ENCODE data around the gene MYO7B.

The MYO7B gene

GRCh38 chr2:127669056-127669455 is 133.6 kb downstream of the MYO7B start:
- no peak for DNase-seq

GRCh38 chr2:127670055-127670956 is 134.8 kb downstream of the MYO7B start:
- DNase-seq = no peak

GRCh38 chr2:127670957-127671290 is 135.4 kb downstream of the MYO7B start:
- DNase-seq = no peak

GRCh38 chr2:127671557-127672302 is 136.2 kb downstream of the MYO7B start:
- no peak for DNase-seq

GRCh38 chr2:127672341-127673224 is 137.1 kb downstream of the MYO7B start:
- DNase-seq = no peak

GRCh38 chr2:127673291-127674069 is 138.0 kb downstream of the MYO7B start:
- DNase-seq = no peak

GRCh38 chr2:127674241-127675209 is 139.0 kb downstream of the MYO7B start:
- DNase-seq = peak; percentile 12

- DNase-seq = no peak
Measured at GRCh38 chr2:127675331-127676261, 140.1 kb downstream of the MYO7B start, which contains the start of gene LIMS2. TSS of gene LIMS2 (minus strand) at chr2:127675530. CDS start at chr2:127675024, 506 bp downstream.

- no peak for DNase-seq
Measured at GRCh38 chr2:127676906-127677305, 141.4 kb downstream of the MYO7B start.

- no peak for DNase-seq
Measured at GRCh38 chr2:127678531-127678930, 143.0 kb downstream of the MYO7B start.

- DNase-seq = no peak
Measured at GRCh38 chr2:127678991-127679390, 143.5 kb downstream of the MYO7B start.

GRCh38 chr2:127679680-127680361 is 144.3 kb downstream of the MYO7B start:
- DNase-seq = no peak

GRCh38 chr2:127680706-127681287 is 145.3 kb downstream of the MYO7B start:
- no peak for DNase-seq

- no peak for DNase-seq
Measured at GRCh38 chr2:127681288-127681804, 145.9 kb downstream of the MYO7B start.

GRCh38 chr2:127681976-127682857 is 146.7 kb downstream of the MYO7B start:
- no peak for DNase-seq

- DNase-seq = no peak
Measured at GRCh38 chr2:127683056-127683455, 147.6 kb downstream of the MYO7B start.

- no peak for DNase-seq
Measured at GRCh38 chr2:127683757-127684156, 148.3 kb downstream of the MYO7B start.

All from activated CD4-positive, alpha-beta T cell treated with anti-CD3 and anti-CD28 coated beads, Interleukin-2, Interleukin-6, amounts not matched to agents 100 ng/mL and 50 ng/mL, durations not matched to agents 16 hours and 8 hours (primary cell).